Suprapubic skin (tissue), 4 donors: ENCODE measurements around the gene DNAH11.

Experiments used
- POLR2A ChIP-seq, 2 donors: fragments of 450-650 bp; IDR thresholded peaks; one replicate each; pipeline ENCODE4 v1.6.1; 2017; ENCODE audit warnings: antibody characterized with exemption in 2 of 2, mild to moderate bottlenecking in 2 of 2, moderate library complexity in 2 of 2
- POLR2AphosphoS5 ChIP-seq, 3 donors: sonication (generic); formaldehyde crosslinking; IDR thresholded peaks; one replicate each; pipeline ENCODE4 v1.6.1; 2017; ENCODE audit warnings: antibody characterized with exemption in 3 of 3
- TF ChIP-seq, protein P1 (sequence below), 2 donors: fragments of 200-600 bp in 1 of 2; fragments of 450-650 bp in 1 of 2; sonication (generic) in 1 of 2; IDR thresholded peaks; one replicate each; pipeline ENCODE4 v1.5.1; 2016 to 2019; ENCODE audit warnings: antibody characterized with exemption in 2 of 2, mild to moderate bottlenecking in 1 of 2, moderate library complexity in 1 of 2

DNA sequence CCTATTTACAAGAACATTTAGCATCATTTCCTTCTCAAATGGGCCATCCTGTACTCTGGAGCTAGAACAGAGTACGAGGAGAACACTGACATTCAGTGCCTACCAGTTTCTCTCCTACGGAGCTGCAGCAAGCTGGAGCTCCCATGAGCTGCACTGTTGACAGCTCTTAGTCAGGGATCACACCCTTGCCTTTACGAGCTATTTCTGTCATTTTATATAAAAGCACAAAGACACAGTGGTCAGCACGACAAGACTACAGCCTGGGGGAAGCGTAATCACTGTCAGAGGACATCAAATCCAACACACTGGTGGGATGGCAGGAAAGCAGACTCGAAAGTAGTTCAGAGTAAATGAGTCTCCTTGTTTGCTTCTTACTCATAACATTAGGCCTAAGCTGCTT lies 400.1 kb downstream of the DNAH11 start:
- TF ChIP-seq, protein P1, sequence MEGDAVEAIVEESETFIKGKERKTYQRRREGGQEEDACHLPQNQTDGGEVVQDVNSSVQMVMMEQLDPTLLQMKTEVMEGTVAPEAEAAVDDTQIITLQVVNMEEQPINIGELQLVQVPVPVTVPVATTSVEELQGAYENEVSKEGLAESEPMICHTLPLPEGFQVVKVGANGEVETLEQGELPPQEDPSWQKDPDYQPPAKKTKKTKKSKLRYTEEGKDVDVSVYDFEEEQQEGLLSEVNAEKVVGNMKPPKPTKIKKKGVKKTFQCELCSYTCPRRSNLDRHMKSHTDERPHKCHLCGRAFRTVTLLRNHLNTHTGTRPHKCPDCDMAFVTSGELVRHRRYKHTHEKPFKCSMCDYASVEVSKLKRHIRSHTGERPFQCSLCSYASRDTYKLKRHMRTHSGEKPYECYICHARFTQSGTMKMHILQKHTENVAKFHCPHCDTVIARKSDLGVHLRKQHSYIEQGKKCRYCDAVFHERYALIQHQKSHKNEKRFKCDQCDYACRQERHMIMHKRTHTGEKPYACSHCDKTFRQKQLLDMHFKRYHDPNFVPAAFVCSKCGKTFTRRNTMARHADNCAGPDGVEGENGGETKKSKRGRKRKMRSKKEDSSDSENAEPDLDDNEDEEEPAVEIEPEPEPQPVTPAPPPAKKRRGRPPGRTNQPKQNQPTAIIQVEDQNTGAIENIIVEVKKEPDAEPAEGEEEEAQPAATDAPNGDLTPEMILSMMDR (IDR thresholded peaks at IDR 0.05) = no peak
- no peak for TF ChIP-seq POLR2A (IDR thresholded peaks at IDR 0.05)
- no peak for TF ChIP-seq POLR2AphosphoS5 (IDR thresholded peaks at IDR 0.05)
